NCI-H526 treated with DMSO at 0.1 percent for 48 hours (cell line): ENCODE results near the gene GNAT1.
"Not testable (repeated sequence)": the region's sequence is repeated elsewhere in the genome, so short reads cannot be mapped to it uniquely, and the experiment has no call there.

Source experiments
- DNase-seq: peaks from one replicate; lab custom pipeline; 2025; lab: John Stamatoyannopoulos, UW

Gene GNAT1

DNA sequence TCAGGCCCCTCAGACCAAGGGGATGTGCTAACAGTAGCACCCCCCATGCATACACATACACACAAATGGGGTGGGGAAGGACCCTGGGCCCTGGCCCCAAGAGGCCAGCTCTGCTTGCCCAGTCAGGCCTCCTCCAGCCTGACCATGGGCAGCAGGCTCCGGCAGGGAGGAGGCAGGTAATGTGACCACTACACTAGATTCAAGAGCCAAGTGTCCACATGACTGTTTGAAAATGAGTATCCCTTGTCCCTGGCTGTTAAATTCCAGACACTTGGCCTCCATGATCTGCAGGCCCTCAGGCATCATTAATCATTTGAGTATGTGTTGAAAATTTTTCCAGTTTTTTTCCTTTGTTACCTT is 30.7 kb downstream of the GNAT1 start:
- DNase-seq: no peak

DNA sequence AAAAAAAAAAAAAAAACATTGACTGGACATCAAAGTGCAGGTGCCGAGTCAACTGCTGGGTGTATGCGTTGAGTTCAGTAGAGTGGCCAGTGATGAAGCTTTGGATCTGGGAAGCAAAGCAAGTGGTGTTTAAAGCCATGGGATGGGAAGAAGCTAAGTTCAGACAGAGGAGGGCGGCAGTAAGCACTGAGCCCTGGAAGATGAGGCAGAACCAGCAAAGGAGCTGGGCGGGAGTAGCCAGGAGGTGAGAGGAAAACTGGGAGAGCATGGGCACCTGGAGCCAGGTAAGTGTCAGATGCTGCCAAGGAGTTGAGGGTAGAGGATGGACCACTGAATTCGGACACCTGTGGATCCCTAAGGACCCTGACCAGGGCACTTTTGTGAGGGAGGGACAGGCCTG is 33.2 kb downstream of the GNAT1 start:
- no peak for DNase-seq

DNA sequence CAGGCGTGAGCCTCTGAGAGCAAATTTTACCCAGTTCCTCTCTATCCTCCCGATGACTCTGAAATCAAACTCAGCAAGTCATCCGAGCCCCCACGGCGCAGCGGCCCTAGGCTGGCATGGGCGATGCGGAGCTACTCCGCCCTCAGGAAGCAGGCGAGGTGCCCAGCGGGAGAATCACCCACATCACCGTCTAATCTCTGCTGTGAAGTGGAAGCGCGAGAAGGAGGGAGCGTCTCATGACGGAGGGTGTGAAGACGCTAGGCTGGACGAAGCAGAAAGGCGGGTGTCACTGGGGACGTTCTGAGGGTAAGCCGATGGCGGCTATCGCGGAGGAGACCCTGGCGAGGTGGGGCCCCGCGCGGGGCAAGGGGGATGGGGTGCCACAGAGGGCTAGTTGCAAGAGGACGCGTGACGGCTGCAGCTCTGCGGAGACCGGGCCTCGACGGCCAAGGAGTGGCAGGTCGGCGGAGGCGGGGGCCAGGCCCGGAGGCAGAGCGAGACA is 35.5 kb downstream of the GNAT1 start:
- DNase-seq: peak; percentile 21

DNA sequence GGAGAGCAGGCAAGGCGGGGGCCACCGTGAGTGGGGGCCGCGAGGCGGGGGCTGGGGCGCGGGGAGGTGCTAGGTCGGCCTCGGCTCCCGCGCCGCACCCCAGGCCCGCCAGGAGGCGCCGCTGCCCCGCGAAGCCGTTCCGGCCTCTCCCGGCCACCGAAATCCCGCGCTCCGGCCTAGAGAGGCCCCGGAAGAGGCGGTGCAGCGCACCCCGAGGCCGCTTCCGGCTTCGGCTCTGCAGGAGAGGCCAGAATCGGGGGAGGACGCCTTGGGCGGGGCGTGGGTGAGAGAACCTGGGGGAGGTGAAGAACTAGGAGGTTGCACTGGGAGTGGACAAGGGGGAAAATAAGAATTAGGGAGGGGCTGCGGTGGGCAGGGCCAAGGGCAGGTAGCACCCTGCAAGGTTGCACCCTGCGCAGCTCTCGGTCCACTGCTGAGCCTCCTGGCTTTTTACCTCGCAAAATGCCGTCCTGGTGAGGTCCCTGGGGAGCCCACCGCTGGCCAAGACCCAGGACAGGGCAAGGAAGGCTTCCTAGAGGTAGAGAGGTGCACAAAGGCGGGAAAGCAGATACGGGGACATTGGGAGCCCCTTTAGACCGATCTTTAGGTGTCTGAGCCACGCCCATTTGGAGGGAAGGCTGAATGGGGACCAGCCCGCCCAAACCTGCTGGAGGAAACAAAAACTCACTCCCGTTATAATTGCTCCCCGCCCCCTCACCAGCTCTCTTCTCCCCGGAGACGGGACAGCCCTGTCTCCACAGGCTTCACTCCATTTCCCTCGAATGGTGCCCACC is 36.2 kb downstream of the GNAT1 start:
- peak; percentile 70 for DNase-seq

DNA sequence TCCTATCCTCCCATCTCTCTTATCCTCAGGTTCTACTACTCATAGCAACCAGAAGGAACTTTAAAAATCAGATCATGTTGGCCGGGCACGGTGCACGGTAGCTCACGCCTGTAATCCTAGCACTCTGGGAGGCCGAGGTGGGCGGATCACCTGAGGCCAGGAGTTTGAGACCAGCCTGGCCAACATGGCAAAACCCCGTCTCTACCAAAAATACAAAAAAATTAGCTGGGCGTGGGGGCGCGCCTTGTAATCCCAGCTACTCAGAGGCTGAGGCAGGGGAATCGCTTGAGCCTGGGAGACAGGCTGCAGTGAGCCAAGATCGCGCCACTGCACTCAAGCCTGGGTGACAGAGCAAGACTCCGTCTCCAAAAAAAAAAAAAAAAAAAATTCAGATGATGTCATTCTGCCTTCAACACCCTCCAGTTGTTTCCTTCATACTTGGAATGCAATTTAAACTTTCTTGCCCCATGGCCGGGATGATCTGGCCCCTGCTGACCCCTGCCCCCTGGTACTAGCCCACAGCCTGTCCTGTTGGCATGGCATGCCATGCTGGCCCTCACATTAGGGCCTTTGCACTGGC is 36.9 kb downstream of the GNAT1 start:
- not testable (repeated sequence) for DNase-seq

DNA sequence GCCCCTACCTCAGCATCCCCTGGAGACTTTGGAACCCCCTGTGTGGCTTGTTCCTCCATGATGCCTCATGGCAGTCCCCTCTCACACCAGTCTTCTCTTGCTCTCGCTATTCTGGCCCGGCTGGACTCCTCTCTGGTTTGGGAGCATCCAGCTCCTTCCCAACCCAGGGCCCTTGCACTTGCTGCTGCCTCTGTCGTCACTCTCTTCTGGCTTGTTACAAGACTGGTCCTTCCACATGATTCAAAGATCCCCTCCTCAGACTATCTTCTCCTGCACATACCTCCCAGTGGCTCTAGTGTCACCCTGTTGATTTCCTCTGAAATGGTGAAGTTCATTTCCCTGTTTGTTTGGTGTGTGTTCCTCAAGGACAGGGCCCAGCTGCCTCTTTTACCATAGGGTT is 38.1 kb downstream of the GNAT1 start:
- no peak for DNase-seq

DNA sequence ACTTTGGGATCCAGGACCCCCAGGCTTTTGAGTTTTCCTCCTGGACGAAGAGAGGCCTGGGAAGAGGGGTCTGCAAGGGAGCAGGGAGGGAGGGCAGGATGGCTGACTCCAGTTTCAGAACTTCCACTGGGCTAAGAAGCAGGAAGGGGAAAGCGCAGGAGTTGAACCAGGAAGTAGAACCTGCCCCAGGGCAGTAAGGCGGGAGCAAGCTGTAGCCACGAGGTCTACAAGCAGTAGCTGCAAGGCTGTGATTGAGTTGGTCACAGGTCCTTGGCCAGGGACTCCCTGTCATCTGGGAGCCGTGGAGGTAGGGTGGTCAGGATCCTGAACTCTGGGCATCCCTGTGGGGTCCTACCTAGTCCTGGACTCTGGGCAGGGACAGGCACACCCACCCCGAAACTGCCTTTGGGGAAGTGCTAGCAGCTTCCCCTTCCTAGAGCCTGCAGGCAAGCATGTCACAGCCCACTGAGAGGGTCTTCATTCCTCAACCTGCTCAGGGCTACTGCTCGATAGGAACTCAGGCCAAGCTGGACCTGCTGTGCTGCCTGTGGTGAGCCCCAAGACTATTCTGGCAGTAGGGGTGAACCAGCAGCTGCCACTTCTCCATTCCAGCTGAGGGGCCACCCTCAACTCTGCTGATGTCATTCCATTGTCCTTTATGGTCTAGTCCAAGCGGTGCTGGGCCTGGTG is 38.8 kb downstream of the GNAT1 start:
- DNase-seq: no peak

DNA sequence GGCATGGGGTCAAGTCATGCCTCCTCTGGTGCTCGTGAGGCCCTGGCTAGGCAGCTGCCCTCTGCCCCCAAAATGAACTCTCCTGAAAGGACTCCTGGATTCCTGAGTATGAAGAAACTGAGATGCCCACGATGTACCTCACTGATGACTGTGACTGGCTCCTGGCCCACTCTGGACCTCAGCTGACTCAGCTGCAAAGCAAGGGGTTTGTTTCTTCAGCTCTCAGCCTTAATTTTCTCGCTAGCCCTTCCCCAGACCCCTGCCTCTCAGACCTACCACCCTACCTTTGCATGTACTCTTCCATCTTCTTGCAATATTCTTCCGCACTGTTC is 39.4 kb downstream of the GNAT1 start:
- DNase-seq: no peak

DNA sequence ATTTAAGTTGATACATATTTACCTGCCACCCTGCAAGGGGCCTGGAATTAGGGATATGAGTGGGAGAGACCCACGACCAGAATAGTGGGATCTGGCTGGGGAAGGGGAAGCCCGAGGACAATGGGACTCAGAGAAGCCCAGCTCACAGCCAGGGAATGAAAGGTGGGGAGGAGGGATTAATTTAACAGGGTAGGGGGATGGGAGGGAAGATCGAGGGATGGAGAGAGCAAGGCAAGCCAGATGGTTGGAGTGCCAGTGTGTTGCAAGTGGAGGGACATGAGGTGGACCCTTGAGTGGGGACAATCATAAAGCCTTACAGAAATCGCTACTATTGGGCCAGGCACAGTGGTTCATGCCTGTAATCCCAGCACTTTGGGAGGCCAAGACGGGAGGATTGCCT is 40.2 kb downstream of the GNAT1 start:
- no peak for DNase-seq

DNA sequence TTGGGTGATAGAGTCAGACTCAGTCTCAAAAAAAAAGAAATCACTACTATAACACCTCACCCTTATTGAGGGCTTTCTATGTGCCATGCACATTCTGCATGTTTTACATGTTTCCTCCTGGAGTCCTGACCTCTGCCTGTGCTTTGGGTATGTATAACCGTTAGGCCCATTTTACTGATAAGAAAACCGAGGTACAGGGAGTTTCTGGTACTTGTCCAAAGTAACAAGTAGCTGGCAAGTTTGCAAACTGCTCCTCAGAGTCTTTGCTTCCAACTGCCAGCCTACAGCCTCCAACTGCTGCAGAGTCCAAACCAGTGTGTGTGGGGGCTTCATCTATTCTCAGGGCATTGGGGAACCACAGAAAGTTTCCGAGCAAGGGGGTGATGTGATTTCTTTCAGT is 40.9 kb downstream of the GNAT1 start:
- no peak for DNase-seq

DNA sequence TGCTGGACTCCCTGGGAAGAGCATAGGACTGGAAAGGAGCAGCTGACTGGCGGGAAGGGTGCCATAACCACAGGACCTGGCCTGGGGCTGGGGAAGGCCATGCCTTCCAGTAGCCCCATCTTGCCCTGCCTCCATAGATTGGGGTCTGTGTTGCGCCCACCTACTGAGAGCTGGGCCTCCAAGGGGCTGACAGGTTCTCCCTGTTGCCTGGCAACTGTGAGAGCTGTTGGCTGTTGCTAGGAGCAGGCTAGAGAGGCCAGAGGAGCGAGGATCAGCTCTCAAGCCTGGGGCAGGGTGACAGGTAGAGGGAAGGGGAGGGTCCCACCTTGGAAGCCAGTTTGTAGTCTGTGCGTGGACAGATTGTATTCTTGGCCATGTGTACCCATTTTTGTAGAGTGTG is 41.8 kb downstream of the GNAT1 start:
- no peak for DNase-seq

DNA sequence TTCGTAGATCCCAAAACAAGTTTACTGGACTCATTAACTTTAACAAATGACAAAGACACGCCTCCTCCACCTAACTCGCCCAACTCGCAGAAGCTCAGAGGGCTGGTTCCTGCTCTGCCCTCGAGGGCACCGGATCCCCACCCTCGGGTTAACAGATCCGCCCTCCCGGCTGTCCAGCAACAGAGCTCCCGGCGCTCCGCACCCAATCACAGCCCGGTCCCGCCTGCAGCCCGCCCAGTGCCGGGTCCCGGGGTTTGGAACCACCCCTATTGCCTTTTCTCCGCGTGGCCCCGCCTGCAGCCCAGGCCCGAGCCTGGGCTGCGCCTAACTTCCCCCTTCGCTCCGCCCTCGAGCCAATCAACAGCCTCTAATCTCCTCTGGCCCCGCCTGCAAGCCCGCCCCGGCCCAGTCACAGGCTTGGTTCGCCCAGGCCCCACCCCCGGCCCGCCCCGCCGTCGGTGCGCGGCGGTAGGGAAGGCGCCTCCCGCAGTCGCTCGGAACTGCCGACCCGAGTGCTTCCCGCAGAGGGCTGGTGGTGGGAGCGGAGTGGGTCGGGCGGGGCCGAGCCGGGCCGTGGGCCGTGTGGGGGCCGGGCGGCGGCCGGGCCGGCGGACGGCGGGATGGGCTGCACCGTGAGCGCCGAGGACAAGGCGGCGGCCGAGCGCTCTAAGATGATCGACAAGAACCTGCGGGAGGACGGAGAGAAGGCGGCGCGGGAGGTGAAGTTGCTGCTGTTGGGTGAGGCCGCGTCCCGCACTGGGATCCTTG is 44.5 kb downstream of the GNAT1 start, which contains the start of gene GNAI2:
Gene GNAI2 (plus strand): TSS at position 489 of the 768 bp plus-strand sequence. CDS start 132 bp downstream, at position 621.
- DNase-seq: peak; percentile 97

DNA sequence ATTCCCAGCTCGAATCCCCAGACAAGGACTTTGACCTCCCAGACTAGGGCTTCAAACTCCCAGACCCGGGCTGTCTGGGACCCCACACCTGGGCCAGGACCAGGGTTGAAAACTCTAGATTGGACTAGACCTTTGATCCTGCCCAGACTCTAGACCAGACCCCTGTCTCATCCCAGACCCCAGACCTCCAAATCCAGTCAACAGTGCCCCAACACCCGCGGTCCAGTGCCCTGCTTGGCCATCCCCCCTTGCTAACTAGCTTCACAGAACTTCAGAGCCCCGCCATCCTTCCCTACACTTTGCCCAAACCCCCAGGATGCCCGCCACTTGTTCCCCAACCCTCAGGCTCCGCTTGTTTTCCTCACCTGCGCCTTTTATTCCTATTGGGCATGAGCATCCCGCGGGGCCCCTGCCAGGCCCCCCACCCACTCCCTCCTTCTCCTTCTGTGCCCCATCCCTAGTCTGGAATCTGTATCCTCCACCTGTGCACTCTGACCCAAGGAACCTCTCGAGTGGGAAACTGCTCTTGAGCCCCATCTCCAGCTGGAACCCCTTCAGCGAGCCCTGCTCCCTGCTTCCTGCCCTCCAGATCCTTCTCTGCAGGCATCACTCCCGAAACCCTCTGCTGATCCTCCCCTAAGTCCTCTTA is 45.2 kb downstream of the GNAT1 start:
- no peak for DNase-seq

DNA sequence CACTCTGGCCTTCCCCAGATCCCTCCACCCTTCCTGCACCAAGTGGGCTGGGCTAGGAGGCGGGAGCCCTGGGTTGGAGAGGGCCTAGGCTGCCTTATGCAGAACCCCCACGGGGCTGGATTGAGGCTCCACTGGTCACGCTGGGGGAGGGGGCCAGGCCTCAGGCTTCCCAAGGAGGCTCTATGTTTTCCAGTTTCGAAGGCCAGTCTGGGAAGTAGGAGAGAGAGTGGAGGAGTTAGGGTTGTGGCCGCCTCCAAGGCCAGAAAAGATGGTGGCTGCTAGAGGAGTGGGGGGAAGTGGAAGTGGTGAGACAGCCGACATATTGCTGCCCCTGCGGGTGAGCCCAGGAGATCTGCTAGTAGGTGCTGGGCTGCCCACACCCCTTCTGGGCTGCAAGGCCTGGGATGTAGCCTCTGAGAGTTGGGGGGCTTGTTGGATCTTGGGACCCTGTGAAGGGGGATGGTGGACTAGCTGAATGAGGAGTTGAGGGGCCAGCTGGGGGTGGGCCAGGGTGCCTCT is 45.8 kb downstream of the GNAT1 start:
- no peak for DNase-seq

DNA sequence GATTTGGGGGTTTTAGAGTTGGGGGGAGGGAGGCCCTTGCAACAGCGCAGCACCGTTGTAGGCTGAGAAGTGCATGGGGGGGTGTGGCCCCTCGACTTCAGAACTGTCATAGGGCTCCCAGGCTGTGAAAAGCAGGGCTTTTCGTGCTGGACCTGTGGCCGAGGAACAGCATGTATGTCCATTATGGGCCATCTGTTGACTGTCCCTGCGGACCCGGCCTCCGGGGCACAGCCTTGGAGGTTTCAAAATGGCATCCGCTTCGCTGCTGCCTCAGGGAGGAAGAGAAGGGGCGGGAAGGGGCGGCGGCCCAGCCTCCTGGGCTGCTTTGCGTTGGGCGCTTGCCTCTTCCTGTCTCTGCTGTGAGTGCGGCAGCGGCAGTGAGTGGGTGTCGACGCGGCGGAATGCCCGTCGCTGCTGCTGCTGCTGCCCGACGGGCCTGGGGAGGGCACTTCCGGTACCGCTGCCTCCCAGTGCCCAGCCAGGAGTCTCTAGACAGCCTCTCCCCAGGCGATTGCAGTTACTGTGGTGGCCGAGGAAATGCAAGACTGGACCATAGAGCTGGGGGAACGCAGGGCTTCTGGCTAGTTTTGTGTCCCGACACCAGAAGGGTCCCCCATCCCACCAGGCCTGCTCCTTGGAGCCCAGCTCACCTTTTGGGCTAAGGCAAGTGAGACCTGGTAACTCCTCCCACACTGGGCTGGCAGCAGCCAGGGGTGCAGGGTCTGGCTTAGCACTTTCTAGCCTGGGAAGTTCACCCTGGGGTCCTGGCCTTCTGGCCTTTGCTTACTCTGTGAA is 46.5 kb downstream of the GNAT1 start:
- peak; percentile 39 for DNase-seq

DNA sequence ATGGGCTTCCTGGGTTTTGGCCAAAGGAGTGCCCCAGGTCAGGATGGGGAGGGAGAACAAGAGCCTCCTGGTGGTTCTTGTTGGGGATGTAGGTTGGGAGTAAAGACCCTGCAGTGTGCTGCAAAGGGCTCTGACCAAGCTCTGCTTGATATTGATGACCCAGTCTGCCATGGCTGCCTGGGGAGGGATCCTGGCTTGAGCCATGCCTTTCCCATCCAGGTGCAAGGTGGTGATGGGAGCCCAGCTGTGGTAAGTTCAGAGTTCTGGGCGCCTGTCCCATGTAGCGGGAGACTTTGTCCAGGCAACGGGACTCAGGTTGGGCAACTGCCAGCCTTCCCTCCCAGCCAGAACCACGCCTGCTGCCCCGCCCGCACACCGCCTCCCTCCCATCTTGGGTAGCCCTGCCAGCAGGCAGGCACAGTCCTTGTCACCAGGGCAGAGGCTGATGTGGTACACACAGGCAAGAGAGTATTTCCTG is 47.2 kb downstream of the GNAT1 start:
- DNase-seq: no peak

DNA sequence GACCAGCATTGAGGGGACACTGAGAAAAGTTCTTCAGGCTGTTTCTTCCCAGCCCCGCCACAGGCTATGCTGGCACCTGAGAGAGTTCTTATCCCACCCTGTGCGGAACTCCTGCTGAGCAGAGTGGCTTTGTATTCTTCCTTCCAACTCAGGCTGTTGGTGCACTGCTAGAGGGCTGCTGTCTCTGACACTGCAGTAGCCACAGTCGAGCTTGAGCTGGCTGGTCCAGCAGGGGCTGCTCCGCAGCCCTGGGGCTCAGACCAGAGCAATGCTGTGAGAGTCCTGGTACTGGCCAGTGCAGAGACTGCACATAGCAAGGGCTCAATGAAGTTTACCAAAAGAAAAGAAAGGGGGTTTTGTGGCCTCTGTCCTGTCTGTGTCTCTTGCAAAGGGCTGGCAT is 48.2 kb downstream of the GNAT1 start:
- no peak for DNase-seq

DNA sequence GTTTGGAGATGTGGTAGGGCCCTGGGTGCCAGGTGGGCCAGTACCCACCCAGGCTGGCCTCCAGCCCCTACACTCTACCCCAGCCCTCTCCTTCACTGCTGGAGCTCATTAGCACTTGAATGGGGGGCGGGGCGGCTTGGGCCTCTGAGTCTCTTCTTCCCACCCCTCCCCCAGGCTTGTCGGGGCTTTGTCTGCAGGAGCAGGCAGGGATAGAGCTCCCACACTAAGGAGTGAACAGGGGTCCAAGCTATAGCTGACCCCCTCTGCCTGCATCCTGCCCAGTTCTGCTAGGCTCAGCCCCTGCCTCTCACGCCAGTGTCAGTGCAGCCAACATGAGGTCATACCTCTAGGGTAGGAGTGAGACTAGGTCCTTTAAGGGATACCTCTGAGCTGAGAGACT is 49.8 kb downstream of the GNAT1 start:
- no peak for DNase-seq

DNA sequence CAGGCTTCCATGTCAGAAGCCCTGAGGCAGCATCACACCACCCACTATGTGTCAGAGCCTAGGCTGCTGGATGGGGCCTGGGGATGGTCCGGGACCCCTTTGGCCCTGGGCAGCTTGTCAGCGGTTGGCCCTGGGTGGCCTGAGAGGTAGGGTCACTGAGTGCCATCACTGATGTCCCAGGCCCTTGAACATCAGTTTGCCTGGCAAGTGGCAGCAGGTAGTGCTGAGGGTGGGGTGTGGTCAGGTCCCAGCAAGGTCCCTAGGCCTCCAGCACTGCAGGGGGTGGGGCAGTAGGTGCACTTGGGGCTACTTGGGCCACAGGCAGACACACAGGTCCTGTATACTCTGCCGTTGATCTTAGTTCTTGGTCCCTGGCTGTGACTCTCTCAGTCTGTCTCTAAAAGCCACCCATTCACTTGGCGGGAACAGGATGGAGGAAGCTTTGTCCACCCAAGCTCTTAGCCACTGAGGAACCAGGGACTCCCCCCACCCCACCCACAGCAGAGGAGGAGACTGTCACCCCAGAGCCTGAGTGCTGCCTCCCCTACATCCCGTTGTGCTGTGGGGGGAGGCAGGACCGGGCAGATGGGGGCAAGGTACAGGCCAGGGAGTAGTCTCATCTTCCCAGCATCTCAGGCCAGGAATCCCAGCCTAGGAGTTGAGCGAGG is 50.4 kb downstream of the GNAT1 start:
- no peak for DNase-seq

DNA sequence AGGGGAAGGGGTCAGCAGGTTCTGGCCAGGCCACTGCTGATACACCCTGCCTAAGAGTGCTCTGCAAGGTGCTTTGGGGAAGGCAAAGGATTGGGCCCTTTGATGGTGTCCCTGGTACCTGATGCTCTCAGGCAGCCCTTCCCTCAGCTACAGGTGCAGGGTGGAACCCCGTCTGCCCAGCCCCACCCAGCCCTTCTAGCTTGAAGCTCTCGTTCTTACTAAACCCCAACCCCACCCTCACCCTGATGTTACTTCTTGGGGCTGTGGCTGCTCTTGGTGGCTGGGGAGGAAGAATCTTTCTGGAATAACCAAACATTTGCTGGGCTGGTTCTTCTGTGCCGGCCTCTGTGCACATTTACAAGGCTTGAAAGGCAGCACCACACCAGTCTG is 51.0 kb downstream of the GNAT1 start:
- no peak for DNase-seq
